ENCODE measurements around the gene ERF.
A peak's percentile ranks its signal among the peaks of the same experiment; 100 is the strongest.

- TF ChIP-seq CTCF (IDR thresholded peaks at IDR 0.05), result no peak
- TF ChIP-seq POLR2A (IDR thresholded peaks at IDR 0.05), result peak in 1 of 3 donors; percentile 33
Observed at GRCh38 chr19:42253245-42254088, 1.5 kb downstream of the ERF start.
